ENCODE measurements around the gene GMDS. TPM values are rescaled to one million over a fixed set of nuclear protein-coding genes. Genes with fewer than 3 reads are reported as not detected.

Gene GMDS
- polyA plus RNA-seq, 1 of the 3 experiments (the other 2 are of a cell fraction), result 12.3 TPM

GRCh38 chr6:2019051-2019450 is 226.4 kb downstream of the GMDS start (continued):
- TF ChIP-seq JUND (IDR thresholded peaks at IDR 0.05), result no peak
- TF ChIP-seq SMC3 (IDR thresholded peaks at IDR 0.05; ENCODE audit: low read depth, low read length), result no peak
- TF ChIP-seq ZBTB33 (IDR thresholded peaks at IDR 0.05; ENCODE audit: borderline replicate concordance, low read depth), result no peak
- no peak for TF ChIP-seq FOXJ3 (CRISPR knock-in tag; IDR thresholded peaks at IDR 0.05)
- no peak for TF ChIP-seq RFX5 (IDR thresholded peaks at IDR 0.05; ENCODE audit: low read length)
- TF ChIP-seq FOSL2 (IDR thresholded peaks at IDR 0.05; ENCODE audit: borderline replicate concordance, low read depth), result no peak
- TF ChIP-seq USF1 (IDR thresholded peaks at IDR 0.05; ENCODE audit: borderline replicate concordance, low read depth), result no peak
- TF ChIP-seq USF2 (IDR thresholded peaks at IDR 0.05; ENCODE audit: borderline replicate concordance, low read depth, low read length), result no peak

- Histone ChIP-seq H3K27me3 (ENCODE audit: insufficient read depth) (no peaks in the 10 kb centered on the region), H3F3A (replicated peaks; ENCODE audit: insufficient read depth) (no peaks in the 10 kb centered on the region), H3K9ac (no peak overlapping the region), H3K9me3 (0 out of 2 replicates have a peak, but pooled peaks cover 10% of the 10 kb centered on the region), H3K4me2 (no peak overlapping the region), H3K4me1 (ENCODE audit: control insufficient read depth in 1 of 2, insufficient read depth in 2 of 2, low read depth in 1 of 2, low read length in 1 of 2) (peaks cover 2 to 7% of the 10 kb centered on the region in 2 experiments; a peak in 3 of 4 replicates), H4K20me1 (ENCODE audit: insufficient read depth) (no peaks in the 10 kb centered on the region), H3K9me2 (no peaks in the 10 kb centered on the region), H3K4me3 (ENCODE audit: low read depth in 2 of 2, low read length in 1 of 2) (no peak overlapping the region), H3K79me2 (ENCODE audit: insufficient read depth) (no peaks in the 10 kb centered on the region), H2AFZ (ENCODE audit: low read depth) (no peak overlapping the region), H3K36me3 (replicated peaks in 1 of 2; ENCODE audit: control insufficient read depth in 1 of 2, insufficient read depth in 2 of 2, low read length in 1 of 2) (no peaks in the 10 kb centered on the region), H3K27ac (ENCODE audit: low read depth in 2 of 2, low read length in 1 of 2) (no peak overlapping the region)
- ChIA-PET POLR2A (no interaction called here), CTCF (no interaction called here)
- TF ChIP-seq TEAD4 (IDR thresholded peaks at IDR 0.05; ENCODE audit: borderline replicate concordance, insufficient read depth), result no peak
- no peak for DNase-seq
- 66% methylated on average over 4 of the region's 4 CpGs for WGBS (ENCODE audit: low lambda C conversion rate)
Measured at GRCh38 chr6:2016040-2016439, 229.4 kb downstream of the GMDS start.

- Histone ChIP-seq H3K9ac (no peak overlapping the region), H3K9me3 (no peaks in the 10 kb centered on the region), H3K4me1 (ENCODE audit: control insufficient read depth in 1 of 2, insufficient read depth in 2 of 2, low read depth in 1 of 2, low read length in 1 of 2) (peaks cover 0 to 3% of the 10 kb centered on the region in 2 experiments; a peak in 1 of 4 replicates), H3K79me2 (ENCODE audit: insufficient read depth) (no peaks in the 10 kb centered on the region), H3K4me3 (ENCODE audit: low read depth in 2 of 2, low read length in 1 of 2) (no peak overlapping the region), H3K27me3 (ENCODE audit: insufficient read depth) (no peaks in the 10 kb centered on the region), H3K27ac (ENCODE audit: low read depth in 2 of 2, low read length in 1 of 2) (no peak overlapping the region), H2AFZ (ENCODE audit: low read depth) (no peak overlapping the region), H3F3A (replicated peaks; ENCODE audit: insufficient read depth) (peaks cover 2% of the 10 kb centered on the region), H4K20me1 (ENCODE audit: insufficient read depth) (no peaks in the 10 kb centered on the region), H3K36me3 (replicated peaks in 1 of 2; ENCODE audit: control insufficient read depth in 1 of 2, insufficient read depth in 2 of 2, low read length in 1 of 2) (no peaks in the 10 kb centered on the region), H3K9me2 (no peaks in the 10 kb centered on the region), H3K4me2 (no peak overlapping the region)
- WGBS (ENCODE audit: low lambda C conversion rate), result 96% methylated on average over 2 of the region's 2 CpGs
- DNase-seq, result no peak
- TF ChIP-seq PBX3 (IDR thresholded peaks at IDR 0.05) (peak; percentile 7; the same call in 1 of the 2 replicates), TCF12 (IDR thresholded peaks at IDR 0.05) (0 out of 2 replicates have a peak, but pooled peaks have one; percentile 9), TEAD4 (IDR thresholded peaks at IDR 0.05; ENCODE audit: borderline replicate concordance, insufficient read depth) (no peak)
- ChIA-PET CTCF (no interaction called here), POLR2A (no interaction called here)
Measured at GRCh38 chr6:2008383-2008976, 236.9 kb downstream of the GMDS start.

All from SK-N-SH (cell line).